ENCODE data around the gene PODNL1.
"Not testable (repeated sequence)": the region's sequence is repeated elsewhere in the genome, so short reads cannot be mapped to it uniquely, and the experiment has no call there.

PODNL1 gene

DNA sequence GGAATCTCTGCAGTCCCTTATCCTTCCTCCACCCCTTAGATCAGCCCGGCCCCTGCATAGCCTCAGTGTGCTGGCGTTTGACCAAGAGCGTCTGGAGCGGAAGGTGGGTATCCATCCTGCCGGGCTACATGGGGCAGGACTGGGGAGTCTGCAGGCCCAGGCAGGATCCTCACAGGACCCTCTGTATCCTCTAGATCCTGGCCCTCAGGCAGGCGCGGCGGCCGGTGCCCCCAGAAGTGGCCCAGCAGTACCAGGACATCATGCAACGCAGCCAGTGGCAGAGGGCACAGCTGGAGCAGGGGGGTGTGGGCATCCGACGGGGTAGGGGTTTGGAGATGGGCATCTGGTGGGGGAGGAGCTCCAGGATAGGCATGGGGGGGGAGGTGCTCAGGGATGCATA lies 8.9 kb downstream of the PODNL1 start:
- no peak for DNase-seq (ENCODE audit: low read depth in 4 of 4, low spot score in 1 of 4)

DNA sequence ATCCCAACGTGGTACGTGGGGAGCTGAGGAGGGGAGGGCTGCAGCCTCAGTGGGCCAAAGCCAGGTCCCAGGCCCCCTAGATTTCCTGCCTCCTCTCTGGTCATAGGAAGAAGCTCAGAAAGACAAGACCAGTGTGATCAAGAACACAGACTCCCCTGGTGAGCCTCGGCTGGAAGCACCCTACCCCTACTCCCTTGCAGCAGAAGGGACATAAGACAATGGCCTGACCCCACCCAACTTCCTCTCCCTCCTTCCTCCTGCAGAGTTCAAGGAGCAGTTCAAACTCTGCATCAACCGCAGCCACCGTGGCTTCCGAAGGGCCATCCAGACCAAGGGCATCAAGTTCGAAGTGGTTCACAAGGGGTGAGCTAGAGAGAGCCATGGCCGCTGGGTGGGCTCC lies 11.5 kb downstream of the PODNL1 start:
- no peak for DNase-seq (ENCODE audit: low read depth in 4 of 4, low spot score in 1 of 4)

DNA sequence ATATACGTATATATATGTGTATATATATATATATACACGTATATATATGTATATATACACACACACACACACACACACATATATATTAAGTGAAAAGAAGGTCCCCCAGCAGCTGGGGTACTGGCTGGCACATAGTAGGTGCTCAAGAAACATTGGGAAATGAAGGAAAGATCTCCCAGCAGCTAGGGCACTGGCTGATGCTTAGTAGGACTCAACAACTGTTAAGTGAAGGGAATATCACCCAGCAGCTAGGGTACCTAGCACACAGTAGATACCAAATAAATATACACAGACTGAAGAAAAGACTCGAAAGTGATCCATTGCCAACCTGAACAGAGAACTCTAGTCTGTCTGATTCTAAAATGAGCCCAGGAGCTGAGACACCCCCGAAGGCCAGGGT lies 12.2 kb downstream of the PODNL1 start:
- no peak for DNase-seq (ENCODE audit: low read depth in 4 of 4, low spot score in 1 of 4)

DNA sequence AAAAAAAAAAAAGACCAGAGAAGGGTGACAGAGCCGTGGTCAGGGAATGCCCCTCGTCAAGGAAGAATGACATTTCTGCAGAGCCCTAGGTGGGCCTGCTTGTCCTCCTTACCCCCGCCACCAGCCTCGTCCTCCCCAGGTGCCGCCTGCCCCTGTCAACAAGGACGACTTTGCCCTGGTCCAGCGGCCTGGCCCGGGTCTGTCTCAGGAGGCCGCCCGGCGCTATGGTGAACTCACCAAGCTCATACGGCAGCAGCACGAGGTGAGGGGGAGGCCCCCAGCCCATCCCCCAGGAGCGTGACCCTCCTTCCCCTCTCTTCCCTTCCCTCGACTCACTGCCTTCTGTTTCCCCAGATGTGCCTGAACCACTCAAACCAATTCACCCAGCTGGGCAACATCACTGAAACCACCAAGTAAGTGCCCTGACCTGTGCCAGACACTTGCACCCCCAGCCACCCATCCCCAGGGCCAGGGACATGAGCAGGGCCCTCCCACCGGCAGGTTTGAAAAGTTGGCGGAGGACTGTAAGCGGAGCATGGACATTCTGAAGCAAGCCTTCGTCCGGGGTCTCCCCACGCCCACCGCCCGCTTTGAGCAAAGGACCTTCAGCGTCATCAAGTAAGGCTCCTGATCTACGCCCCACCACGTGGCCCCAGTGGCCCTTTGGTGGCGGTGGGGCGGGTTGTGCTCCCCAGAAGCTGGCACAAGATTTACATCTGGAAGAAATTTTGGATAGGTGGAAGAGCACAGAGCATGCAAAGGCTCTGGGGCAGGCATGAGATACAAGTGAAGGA lies 14.8 kb downstream of the PODNL1 start:
- no peak for DNase-seq (ENCODE audit: low read depth in 4 of 4, low spot score in 1 of 4)

DNA sequence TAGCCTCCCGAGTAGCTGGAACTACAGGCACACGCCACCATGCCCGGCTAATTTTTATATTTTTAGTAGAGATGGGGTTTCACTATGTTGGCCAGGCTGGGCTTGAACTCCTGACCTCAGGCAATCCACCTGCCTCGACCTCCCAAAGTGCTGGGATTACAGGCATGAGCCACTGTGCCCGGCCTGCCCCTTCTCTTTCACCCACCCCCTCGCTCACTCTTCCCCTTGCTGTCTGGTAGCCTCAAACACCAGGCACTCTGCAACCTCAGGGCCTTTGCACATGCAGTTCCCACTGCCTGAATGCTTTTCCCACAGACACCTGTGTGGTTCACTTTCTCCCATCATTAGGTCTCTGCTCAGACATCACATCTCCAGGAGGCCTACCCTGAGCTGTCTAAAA lies 16.1 kb downstream of the PODNL1 start:
- not testable (repeated sequence) for DNase-seq (ENCODE audit: low read depth in 4 of 4, low spot score in 1 of 4)

DNA sequence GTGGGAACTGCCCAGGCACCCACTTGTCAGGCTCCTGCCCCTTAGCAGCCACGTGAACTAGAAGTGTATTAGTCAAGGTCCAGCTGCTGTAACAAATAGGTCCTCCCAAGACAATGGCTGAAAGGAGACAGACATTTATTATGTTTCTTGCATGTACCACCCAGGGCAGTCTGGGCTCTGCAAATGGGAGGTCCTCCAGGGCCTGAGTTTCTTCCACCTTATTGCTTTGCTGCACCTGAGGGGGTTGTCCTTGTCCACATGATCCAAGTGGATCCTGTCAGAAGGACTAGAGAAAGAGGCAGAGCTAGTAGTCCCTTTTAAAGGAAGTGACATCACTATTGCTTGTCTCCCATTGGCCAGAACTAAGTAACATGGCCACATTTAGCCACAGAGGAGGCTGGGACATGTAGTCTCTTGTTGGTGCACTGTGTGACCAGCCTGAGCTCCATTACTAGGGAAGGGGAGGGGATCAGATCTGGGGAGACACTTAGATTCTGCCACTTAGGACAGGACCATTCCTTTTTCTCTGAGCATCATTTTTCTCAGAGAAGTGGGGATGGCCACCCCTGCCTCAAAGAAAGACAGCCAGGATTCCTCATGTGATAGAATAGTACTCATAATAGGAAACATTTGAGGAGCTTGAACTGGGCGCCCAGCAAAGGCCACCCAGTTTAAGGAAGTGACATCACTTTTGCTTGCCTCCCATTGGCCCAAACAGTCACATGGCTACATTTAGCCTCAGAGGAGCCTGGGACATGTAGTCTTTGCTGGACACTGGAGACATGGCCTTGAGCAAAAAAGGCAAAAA lies 17.1 kb downstream of the PODNL1 start:
- DNase-seq (ENCODE audit: low read depth in 4 of 4, low spot score in 1 of 4), result no peak

DNA sequence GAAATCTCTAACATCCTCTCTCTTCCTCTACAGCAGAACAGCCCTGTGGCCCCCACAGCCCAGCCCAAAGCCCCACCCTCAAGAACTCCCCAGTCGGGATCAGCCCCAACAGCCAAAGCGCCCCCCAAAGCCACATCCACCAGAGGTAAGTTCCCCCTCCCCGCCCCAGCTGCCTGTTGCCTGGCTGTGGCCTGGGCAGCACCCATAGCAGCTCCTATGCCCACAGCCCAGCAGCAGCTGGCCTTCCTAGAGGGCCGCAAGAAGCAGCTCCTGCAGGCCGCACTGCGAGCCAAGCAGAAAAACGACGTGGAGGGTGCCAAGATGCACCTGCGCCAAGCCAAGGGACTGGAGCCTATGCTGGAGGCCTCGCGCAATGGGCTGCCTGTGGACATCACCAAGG lies 17.7 kb downstream of the PODNL1 start:
- DNase-seq (ENCODE audit: low read depth in 4 of 4, low spot score in 1 of 4), result no peak

DNA sequence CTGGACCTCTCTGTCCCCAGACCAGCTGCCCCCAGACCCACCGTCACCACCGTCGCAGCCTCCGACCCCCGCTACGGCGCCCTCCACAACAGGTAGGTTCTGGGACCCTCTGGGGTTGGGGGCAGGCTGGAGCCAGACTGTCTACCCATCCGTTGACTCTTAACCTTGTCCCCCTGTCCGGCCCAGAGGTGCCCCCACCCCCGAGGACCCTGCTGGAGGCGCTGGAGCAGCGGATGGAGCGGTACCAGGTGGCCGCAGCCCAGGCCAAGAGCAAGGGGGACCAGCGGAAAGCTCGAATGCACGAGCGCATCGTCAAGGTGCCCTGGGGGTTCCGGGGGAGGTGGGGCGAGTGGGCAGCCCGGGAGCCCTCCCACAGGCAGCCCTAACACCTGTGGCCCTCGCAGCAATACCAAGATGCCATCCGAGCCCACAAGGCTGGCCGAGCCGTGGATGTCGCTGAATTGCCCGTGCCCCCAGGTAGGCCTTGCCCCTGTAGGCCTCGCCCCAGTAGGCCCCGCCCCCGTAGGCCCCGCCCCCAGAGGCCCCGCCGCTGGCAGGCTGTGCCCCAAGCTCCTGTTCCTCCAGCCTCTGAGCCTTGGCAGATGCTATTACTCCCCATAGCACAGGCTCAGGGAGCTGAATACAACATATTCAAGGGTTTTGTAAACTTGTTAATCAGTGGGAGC lies 19.3 kb downstream of the PODNL1 start:
- DNase-seq (ENCODE audit: low read depth in 4 of 4, low spot score in 1 of 4), result no peak

DNA sequence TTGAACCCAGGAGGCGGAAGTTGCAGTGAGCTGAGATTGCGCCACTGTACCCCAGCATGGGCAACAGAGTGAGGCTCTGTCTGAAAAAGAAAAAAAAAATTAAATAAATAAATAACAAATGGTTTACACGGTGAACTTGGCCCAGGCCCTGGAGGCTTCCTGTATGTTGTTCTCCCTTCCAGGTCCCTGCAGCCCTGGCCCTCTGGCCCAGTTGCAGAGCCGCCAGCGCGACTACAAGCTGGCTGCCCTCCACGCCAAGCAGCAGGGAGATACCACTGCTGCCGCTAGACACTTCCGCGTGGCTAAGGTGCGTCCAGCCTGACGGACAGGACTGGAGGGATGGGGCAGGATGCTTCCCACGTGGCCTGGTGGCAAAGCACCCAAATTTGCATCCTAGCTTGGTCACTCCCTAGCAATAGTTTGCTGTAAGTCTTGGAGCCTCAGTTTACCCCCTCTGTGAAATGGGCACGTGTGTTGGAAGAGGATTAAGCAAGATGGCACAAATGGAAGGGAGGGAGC lies 20.3 kb downstream of the PODNL1 start:
- no peak for DNase-seq (ENCODE audit: low read depth in 4 of 4, low spot score in 1 of 4)

DNA sequence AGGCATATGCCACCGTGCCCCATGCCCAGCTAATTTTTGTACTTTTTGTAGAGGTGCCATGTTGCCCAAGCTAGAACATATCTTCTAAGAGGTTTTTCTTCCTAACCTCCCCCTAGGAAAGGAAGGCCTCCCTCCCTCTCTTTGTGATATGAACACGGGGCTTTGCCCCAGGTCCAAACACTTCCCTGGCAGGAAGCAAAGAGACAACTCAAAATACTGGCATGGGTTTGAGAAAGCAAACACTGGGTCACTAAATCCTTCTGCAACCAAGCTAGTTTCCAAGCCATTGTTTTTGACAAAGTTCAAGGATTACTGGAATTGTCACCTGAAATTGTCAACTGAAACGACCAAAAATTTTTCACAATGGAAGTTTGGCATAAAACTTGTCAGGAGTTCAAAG lies 23.4 kb downstream of the PODNL1 start:
- DNase-seq (ENCODE audit: low read depth in 4 of 4, low spot score in 1 of 4), result no peak

DNA sequence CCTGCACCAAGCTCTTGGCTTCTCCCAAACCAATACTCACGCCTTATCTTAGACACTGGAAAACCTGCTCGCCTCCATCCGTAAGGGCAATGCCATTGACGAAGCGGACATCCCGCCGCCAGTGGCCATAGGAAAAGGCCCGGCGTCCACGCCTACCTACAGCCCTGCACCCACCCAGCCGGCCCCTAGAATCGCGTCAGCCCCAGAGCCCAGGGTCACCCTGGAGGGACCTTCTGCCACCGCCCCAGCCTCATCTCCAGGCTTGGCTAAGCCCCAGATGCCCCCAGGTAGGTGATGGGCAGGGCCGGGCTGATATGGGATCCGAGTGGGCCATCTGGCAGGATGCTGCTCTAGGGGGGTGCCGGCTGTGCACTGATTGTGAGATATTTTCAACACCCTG lies 24.9 kb downstream of the PODNL1 start:
- DNase-seq (ENCODE audit: low read depth in 4 of 4, low spot score in 1 of 4), result no peak

DNA sequence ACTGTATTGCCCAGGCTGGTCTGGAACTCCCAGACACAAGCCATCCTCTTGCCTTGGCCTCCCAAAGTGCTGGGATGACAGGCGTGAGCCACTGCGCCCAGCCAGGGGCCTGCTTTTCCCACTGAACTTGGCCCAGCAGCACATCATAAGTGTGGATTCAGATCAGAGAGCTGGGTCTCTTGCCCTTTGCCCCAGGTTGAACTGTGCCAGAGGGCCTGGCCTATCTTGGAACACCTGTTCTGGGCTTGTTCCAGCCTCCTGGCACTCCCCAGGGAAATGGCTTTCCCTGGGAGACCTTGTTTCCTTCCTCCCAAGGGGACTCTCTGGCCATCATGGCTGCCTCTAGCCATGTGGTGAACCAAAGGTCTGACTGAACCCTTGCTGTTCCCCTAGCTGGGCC lies 28.8 kb downstream of the PODNL1 start:
- no peak for DNase-seq (ENCODE audit: low read depth in 4 of 4, low spot score in 1 of 4)

DNA sequence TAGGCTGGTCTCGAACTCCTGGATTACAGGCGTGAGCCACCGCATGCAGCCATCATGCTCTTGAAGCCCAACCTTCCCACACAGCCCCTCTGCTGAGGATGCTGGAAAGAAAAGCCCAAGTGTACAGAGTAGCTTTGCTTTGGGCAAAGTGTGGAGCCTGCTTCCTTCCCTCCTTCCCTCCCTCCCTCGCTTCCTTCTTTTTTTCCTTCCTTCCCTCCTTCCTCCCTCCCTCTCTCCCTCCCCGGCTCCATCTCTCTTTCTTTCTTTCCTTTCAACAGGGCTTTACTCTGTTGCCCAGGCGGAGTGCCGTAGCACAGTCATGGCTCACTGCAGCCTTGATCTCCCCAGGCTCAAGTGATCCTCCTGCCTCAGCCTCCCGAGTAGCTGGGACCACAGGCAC lies 29.5 kb downstream of the PODNL1 start:
- no peak for DNase-seq (ENCODE audit: low read depth in 4 of 4, low spot score in 1 of 4)

DNA sequence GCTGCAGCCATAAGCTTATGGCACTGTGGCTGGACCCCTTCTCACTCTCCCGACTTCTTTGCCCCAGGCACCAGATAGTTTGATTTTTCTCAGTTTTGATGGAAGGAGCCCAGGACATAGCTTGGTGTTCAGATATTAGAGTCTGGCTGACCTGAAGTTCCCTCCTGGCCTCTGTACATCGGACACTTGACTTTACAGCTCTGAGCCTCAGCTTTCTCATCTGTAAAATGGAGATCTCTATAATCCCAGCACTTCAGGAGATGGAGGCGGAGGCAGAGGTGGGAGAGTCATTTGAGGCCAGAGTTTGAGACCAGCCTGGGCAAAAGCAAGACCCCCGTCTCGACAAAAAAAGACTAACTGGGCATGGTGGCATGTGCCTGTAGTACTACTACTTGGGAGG lies 31.3 kb downstream of the PODNL1 start:
- no peak for DNase-seq (ENCODE audit: low read depth in 4 of 4, low spot score in 1 of 4)

DNA sequence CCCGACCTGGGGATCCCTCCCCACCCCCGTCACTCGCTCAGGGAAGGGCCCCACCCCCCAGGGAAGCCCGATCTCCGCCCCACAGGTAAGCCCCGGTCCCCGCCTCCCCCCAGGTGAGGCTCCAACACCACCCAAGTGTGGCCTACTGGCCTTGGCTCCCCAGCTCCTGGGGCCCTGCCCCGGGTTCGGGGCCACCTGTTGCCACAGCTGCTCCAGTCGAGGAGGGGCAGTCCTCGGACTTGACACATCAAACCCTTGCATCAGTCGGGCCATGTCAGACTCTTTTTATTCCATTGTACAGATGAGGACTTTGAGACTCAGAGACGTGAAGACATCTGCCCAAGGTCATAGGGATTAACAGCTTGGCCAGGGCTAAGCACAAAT lies 31.7 kb downstream of the PODNL1 start:
- no peak for DNase-seq (ENCODE audit: low read depth in 4 of 4, low spot score in 1 of 4)

DNA sequence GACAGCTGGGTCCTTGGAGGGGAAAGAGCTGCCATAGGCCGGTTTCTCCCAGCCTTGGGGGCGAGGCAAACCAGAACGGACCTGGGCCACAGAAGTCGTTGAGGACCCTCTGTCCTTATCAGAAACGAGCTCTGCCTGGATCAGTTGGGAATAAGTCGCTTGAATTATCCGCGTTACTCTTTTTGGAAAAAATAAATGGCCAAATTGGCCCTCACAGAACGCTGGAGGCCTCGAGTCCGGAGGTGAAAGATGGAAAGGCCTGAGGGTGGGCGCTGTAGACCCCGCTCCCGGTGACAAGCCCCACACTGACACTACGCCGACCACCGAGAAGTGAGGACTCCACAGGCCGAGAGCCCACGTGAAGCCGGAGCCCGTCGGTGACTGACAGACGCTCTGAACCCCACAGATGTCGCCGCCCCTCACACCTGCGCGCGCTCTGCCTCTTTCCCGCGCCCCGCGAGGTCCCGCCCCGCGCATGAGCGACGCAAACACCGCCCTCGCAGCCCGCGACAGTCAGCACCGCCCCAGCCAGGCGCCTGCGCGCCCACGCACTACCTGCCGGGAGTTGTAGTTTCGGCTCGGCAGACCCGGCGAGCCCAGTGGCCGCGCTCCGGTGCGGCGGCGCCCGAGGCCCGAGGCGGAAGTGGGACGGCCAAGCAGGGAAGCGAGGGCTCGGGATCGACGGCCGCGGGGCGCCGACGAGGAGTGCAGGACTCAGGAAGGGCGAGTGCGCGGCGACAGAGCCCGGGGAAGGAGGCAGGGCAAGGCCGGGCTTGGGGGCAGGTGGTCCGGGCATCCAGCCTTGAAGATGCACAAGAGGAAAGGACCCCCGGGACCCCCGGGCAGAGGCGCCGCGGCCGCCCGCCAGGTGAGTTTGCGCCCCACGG lies 32.3 kb downstream of the PODNL1 start, which contains the start of the genes BRME1 and CC2D1A:
Gene BRME1, minus strand, starts transcription at position 484 of the 887 bp plus-strand sequence. CDS start 1,225 bp downstream, outside the sequence.
Gene CC2D1A, plus strand, starts transcription at position 568 of the 887 bp plus-strand sequence. Its CDS starts 241 bp downstream, at position 809.
- DNase-seq (ENCODE audit: low read depth in 4 of 4, low spot score in 1 of 4), result peak; percentile 89 to 97 (median 92)

DNA sequence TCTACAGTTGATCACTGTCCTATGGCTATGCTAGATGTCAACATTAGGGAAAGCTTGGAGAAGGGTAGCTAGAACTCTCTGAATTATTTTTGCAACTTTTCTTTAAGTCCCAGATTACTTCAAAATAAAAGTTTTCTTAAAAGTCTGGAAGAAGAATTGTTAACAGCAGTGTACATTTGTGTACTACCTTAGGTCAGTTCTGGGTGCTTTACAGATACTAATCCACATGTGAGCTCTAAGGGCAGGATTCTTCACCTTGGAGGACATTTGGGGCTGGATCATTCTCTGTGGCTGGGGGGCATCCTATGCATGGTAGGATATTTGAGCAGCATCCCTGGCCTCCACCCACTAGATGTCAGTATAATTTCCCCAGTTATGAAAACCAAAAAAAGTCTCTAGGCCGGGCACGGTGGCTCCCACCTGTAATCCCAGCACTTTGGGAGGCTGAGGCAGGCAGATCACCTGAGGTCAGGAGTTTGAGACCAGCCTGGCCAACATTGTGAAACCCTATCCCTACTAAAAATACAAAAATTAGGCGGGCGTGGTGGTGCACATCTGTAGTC lies 35.1 kb downstream of the PODNL1 start:
- DNase-seq (ENCODE audit: low read depth in 4 of 4, low spot score in 1 of 4), result no peak

DNA sequence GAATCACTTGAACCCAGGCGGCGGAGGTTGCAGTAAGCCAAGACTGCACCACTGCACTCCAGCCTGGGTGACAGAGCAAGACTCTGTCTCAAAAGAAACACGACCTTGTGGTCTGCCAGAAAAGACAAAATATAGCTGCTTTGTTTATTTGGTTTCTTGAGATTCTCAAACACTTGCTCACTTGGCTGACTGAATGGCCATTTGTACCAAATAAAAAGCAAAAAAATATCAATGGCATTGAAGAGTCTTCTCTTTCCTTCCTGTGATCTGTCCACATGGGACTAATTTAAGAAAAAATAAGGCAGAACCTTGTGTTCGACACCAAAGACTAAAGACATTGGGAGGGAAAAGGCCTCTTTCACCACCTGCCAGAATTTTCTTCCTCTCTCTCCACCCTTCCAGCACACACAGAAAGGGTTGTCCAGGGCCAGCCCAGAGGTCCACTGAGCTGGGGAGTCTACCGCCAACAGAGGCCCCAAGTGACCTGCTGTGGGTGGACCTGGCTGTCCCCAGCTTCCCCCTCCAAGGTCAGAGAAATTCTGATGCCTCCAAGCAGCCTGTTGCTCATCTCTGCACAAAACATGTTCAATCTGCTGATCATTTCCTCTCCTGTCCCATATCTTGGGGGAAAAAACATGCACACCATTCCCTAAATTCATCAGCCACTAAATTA lies 38.2 kb downstream of the PODNL1 start:
- no peak for DNase-seq (ENCODE audit: low read depth in 4 of 4, low spot score in 1 of 4)

DNA sequence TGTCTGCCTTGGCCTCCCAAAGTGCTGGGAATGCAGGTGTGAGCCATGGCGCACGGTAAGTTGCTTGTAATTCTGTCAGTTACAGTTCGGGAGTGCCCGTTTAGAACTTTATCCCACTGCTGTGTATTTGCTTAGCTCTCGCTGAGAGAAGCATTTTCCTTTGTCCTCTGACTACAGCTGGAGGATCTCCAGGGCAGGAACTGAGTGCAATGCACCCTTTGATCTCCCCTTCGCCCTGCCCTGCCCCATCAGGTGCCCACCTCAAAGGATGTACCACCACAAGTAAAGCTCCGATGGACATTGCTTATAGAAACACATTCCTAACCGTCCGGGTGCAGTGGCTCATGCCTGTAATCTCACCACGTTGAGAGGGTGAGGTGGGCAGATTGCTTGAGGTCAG lies 38.8 kb downstream of the PODNL1 start:
- DNase-seq (ENCODE audit: low read depth in 4 of 4, low spot score in 1 of 4), result no peak

DNA sequence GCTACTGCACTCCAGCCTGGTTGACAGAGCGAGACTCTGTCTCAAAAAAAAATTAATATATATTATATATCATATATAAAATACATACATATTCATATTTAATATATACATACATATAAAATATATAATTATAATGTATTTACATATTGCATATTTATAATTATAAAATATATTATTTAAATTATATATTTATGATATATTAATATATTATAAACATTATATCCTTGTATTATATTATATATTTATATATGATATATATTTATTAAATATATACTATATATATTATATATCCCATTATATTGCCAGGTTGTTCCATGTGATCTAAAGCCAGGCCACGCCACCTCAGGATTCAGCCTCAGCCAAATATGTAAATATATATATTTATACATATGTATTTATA lies 42.0 kb downstream of the PODNL1 start:
- no peak for DNase-seq (ENCODE audit: low read depth in 4 of 4, low spot score in 1 of 4)

Measured in stimulated activated CD4-positive, alpha-beta T cell treated with anti-CD3 and anti-CD28 coated beads, Interleukin-1b, Interleukin-23, amount 100 ng/mL, for 24 hours (primary cell).